Uterus (tissue), 4 donors: ENCODE results near the gene OR13C4. TPM values are rescaled to one million over a fixed set of nuclear protein-coding genes. Genes with fewer than 3 reads are reported as not detected.

Experiments used
- DNase-seq, 2 donors: peaks; one replicate each; pipeline ENCODE4 v3.0.0-alpha.2; 2019 to 2020
- H3K27ac ChIP-seq, 2 donors: fragments of 200-600 bp; sonication (generic); 1 replicate in 1 of 2; 2 replicates in 1 of 2; pipeline ENCODE4 v1.5.1; 2016 to 2018
- H3K27me3 ChIP-seq, 2 donors: fragments of 200-600 bp; sonication (generic); one replicate each; pipeline ENCODE4 v1.5.1; 2018 to 2019; ENCODE audit warnings: control low read depth in 1 of 2
- H3K36me3 ChIP-seq, 2 donors: fragments of 200-600 bp; sonication (generic); one replicate each; pipeline ENCODE4 v1.5.1; 2019; ENCODE audit warnings: control low read depth in 1 of 2
- H3K4me1 ChIP-seq, 2 donors: fragments of 200-600 bp; sonication (generic); one replicate each; pipeline ENCODE4 v1.5.1; 2018 to 2019; ENCODE audit warnings: control low read depth in 1 of 2
- H3K4me3 ChIP-seq, 2 donors: fragments of 200-600 bp; sonication (generic); 1 replicate in 1 of 2; 2 replicates in 1 of 2; pipeline ENCODE4 v1.5.1; 2018 to 2019; ENCODE audit warnings: mild to moderate bottlenecking in 1 of 2
- H3K9me3 ChIP-seq, 2 donors: fragments of 200-600 bp; sonication (generic); one replicate each; pipeline ENCODE4 v1.5.1; 2019; ENCODE audit warnings: control low read depth in 1 of 2
- POLR2A ChIP-seq, 2 donors: fragments of 450-650 bp; IDR thresholded peaks; one replicate each; pipeline ENCODE4 v1.6.1; 2016; ENCODE audit warnings: antibody characterized with exemption in 2 of 2, mild to moderate bottlenecking in 1 of 2, moderate library complexity in 1 of 2
- intact Hi-C: fragments of 100-400 bp; cut with DNase I; formaldehyde crosslinking; loops from one replicate; pipeline ENCODE4 v1.15.1; 2023; ENCODE audit warnings: low total_unique reads
- total RNA-seq, 4 donors: library from RNA; depleted of rRNA in 3 of 4; stranded (reverse); fragments of >200 nt in 3 of 4; gene quantifications; one replicate each; pipeline versions ENCODE4 v1.1.0 to v1.2.4, GENCODE V29; 2014 to 2023
- TF ChIP-seq, protein P1 (sequence below), 4 experiments: fragments of 200-600 bp in 2 of 4; fragments of 450-650 bp in 2 of 4; sonication (generic) in 2 of 4; IDR thresholded peaks; one replicate each; pipeline ENCODE4 v1.5.1; 2016 to 2019; ENCODE audit warnings: antibody characterized with exemption in 4 of 4, mild to moderate bottlenecking in 2 of 4, moderate library complexity in 1 of 4
- donor health status: DM: yes; HTN: yes; CAD: no.

OR13C4 gene
- total RNA-seq = under 1 TPM in 1 of 4 donors, not detected in 3; 0.97 TPM

- Histone ChIP-seq H3K9me3 (no peaks in the 10 kb centered on the region), H3K27me3 (no peaks in the 10 kb centered on the region), H3K4me3 (no peak within 1 kb of the TSS), H3K36me3 (no peaks in the 10 kb centered on the region), H3K4me1 (peaks cover 0 to 4% of the 10 kb centered on the region in 2 donors), H3K27ac (no peak within 1 kb of the TSS)
- intact Hi-C loops = no loop called here
- DNase-seq = no peak
- TF ChIP-seq POLR2A (IDR thresholded peaks at IDR 0.05) = no peak
- TF ChIP-seq, protein P1, sequence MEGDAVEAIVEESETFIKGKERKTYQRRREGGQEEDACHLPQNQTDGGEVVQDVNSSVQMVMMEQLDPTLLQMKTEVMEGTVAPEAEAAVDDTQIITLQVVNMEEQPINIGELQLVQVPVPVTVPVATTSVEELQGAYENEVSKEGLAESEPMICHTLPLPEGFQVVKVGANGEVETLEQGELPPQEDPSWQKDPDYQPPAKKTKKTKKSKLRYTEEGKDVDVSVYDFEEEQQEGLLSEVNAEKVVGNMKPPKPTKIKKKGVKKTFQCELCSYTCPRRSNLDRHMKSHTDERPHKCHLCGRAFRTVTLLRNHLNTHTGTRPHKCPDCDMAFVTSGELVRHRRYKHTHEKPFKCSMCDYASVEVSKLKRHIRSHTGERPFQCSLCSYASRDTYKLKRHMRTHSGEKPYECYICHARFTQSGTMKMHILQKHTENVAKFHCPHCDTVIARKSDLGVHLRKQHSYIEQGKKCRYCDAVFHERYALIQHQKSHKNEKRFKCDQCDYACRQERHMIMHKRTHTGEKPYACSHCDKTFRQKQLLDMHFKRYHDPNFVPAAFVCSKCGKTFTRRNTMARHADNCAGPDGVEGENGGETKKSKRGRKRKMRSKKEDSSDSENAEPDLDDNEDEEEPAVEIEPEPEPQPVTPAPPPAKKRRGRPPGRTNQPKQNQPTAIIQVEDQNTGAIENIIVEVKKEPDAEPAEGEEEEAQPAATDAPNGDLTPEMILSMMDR (IDR thresholded peaks at IDR 0.05) = no peak
Observed at GRCh38 chr9:104527109-104527508, at the start of gene OR13C4. Gene OR13C4 (minus strand): TSS chr9:104527209. CDS start chr9:104527209, 0 bp downstream.

- Histone ChIP-seq H3K36me3 (no peaks in the 10 kb centered on the region), H3K9me3 (no peaks in the 10 kb centered on the region), H3K4me3 (no peak overlapping the region), H3K4me1 (no peaks in the 10 kb centered on the region), H3K27ac (no peak overlapping the region), H3K27me3 (no peaks in the 10 kb centered on the region)
- no peak for TF ChIP-seq POLR2A (IDR thresholded peaks at IDR 0.05)
- TF ChIP-seq, protein P1 (IDR thresholded peaks at IDR 0.05) = no peak
- no peak for DNase-seq
- intact Hi-C loops = no loop called here
Observed at GRCh38 chr9:104575456-104575855, 48.4 kb upstream of the OR13C4 start.

DNA sequence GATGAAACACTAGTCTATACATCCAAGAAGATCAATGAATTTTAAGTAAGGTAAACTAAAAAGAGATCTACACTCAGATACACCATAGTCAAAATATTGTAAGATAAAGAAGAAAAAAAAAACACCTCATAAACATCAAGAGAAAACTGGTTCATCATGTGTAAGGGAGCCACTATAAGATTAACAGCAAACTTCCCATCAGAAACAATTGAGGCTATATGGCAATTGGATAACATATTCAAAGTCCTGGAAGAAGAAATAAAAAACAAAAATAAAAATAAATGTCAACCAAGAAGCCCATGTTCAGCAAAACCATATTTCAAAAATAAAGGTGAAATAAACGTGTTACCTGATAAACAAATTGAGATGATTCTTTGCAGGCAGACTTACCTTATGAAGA, 45.6 kb upstream of the OR13C4 start:
- Histone ChIP-seq H3K4me1 (no peaks in the 10 kb centered on the region), H3K36me3 (no peaks in the 10 kb centered on the region), H3K27me3 (no peaks in the 10 kb centered on the region), H3K4me3 (no peak overlapping the region), H3K9me3 (no peaks in the 10 kb centered on the region), H3K27ac (no peak overlapping the region)
- TF ChIP-seq, protein P1 (IDR thresholded peaks at IDR 0.05) = no peak
- TF ChIP-seq POLR2A (IDR thresholded peaks at IDR 0.05) = no peak
- intact Hi-C loops = no loop called here
- DNase-seq = no peak

- H3K27me3 ChIP-seq = no peaks in the 10 kb centered on the region
- intact Hi-C loops = no loop called here
- no peak within 1 kb of the TSS for H3K4me3 ChIP-seq
- no peaks in the 10 kb centered on the region for H3K4me1 ChIP-seq
- H3K27ac ChIP-seq = no peak within 1 kb of the TSS
- DNase-seq = no peak
- no peaks in the 10 kb centered on the region for H3K9me3 ChIP-seq
- no peaks in the 10 kb centered on the region for H3K36me3 ChIP-seq
- TF ChIP-seq, protein P1 (IDR thresholded peaks at IDR 0.05) = no peak
- TF ChIP-seq POLR2A (IDR thresholded peaks at IDR 0.05) = no peak
Observed at GRCh38 chr9:104568868-104569267, 41.9 kb upstream of the OR13C4 start, which contains the start of gene OR13C8. Gene OR13C8 (plus strand): TSS chr9:104569168. CDS start chr9:104569168, 0 bp downstream.

- TF ChIP-seq, protein P1 (IDR thresholded peaks at IDR 0.05) = no peak
- no peak for TF ChIP-seq POLR2A (IDR thresholded peaks at IDR 0.05)
- no peak overlapping the region for H3K4me3 ChIP-seq
- no peaks in the 10 kb centered on the region for H3K9me3 ChIP-seq
- H3K27me3 ChIP-seq = no peaks in the 10 kb centered on the region
- no peaks in the 10 kb centered on the region for H3K4me1 ChIP-seq
- intact Hi-C loops = no loop called here
- DNase-seq = no peak
- H3K27ac ChIP-seq = no peak overlapping the region
- no peaks in the 10 kb centered on the region for H3K36me3 ChIP-seq
Observed at GRCh38 chr9:104564358-104564757, 37.3 kb upstream of the OR13C4 start.
